Mononuclear cell (primary cell): Measurements from ENCODE around the gene CEP85L. TPM values are rescaled to one million over a fixed set of nuclear protein-coding genes. Genes with fewer than 3 reads are reported as not detected.

Experiments used
- H3K27me3 ChIP-seq: 2 replicates; pipeline ENCODE4 v1.6.0; 2011; ENCODE audit warnings: low read length, control low read depth; ENCODE audit not compliant: insufficient read depth
- H3K4me1 ChIP-seq: 2 replicates; pipeline ENCODE4 v1.5.1; 2011; ENCODE audit warnings: mild to moderate bottlenecking, low read length, control low read depth; ENCODE audit not compliant: insufficient read depth
- H3K4me3 ChIP-seq: 2 replicates; pipeline ENCODE4 v1.5.1; 2011; ENCODE audit warnings: mild to moderate bottlenecking, low read length, moderate library complexity
- H3K9me3 ChIP-seq: 2 replicates; pipeline ENCODE4 v1.5.1; 2011; ENCODE audit warnings: low read depth, mild to moderate bottlenecking, control low read depth, low read length
- total RNA-seq: library from RNA; depleted of rRNA; stranded (reverse); fragments of >200 nt; gene quantifications from one replicate; pipeline ENCODE4 v1.2.3, GENCODE V29; 2012

Gene CEP85L
- total RNA-seq, 1 donor = 75.5 TPM

DNA sequence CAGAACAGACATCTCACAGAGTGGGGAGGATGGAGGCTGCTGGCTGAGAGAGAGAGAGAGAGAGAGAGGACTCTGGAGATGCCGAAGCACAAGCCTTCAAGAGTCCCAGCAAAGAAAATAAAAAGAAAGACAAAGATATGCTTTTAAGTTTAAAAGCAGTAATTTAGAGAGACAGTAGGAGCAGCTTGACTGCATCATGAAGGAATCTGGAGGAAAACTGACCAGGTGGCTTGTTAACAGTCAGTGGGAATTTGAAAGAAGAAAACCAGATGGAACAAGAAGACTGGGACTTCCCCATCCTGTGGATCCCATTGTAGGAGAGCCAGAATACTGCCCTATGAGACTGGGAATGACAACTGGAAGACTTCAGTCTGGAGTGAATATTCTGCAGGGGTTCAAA lies 149.6 kb downstream of the CEP85L start:
- no peaks in the 10 kb centered on the region for H3K27me3 ChIP-seq
- H3K4me1 ChIP-seq = no peaks in the 10 kb centered on the region
- no peaks in the 10 kb centered on the region for H3K9me3 ChIP-seq
- H3K4me3 ChIP-seq = no peak overlapping the region

- H3K27me3 ChIP-seq = no peaks in the 10 kb centered on the region
- H3K4me1 ChIP-seq = no peaks in the 10 kb centered on the region
- H3K9me3 ChIP-seq = no peaks in the 10 kb centered on the region
Measured at GRCh38 chr6:118501099-118501498, 150.3 kb downstream of the CEP85L start.

GRCh38 chr6:118500130-118501015 lies 151.0 kb downstream of the CEP85L start:
- no peaks in the 10 kb centered on the region for H3K27me3 ChIP-seq
- H3K4me3 ChIP-seq = no peak overlapping the region
- H3K4me1 ChIP-seq = no peaks in the 10 kb centered on the region
- H3K9me3 ChIP-seq = no peaks in the 10 kb centered on the region

More at GRCh38 chr6:118501099-118501498, 150.3 kb downstream of the CEP85L start:
- H3K4me3 ChIP-seq = no peak overlapping the region

- no peaks in the 10 kb centered on the region for H3K9me3 ChIP-seq
- H3K27me3 ChIP-seq = no peaks in the 10 kb centered on the region
- no peaks in the 10 kb centered on the region for H3K4me1 ChIP-seq
- no peak overlapping the region for H3K4me3 ChIP-seq
Measured at GRCh38 chr6:118495485-118496280, 155.7 kb downstream of the CEP85L start.

DNA sequence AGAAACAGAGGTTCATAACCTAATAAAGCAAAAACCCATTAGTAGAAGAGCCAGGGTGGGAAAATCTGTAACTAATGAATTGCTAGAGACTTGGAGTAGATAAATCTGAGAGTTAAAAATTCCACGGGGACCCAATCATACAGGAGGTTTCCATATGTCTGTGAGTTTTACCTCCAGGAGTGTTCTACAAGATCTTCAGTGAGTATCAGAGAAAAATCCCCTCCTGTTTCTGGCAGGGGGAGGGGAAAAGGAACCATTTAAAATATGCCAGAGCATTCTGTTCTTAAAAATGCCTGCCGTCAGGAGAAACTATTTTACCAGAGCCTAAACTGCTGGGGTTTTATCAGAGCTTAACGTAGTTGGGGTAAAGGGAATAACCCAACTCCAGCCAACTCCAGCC lies 157.3 kb downstream of the CEP85L start:
- Histone ChIP-seq H3K9me3 (peaks cover 11% of the 10 kb centered on the region), H3K4me3 (no peak overlapping the region), H3K27me3 (no peaks in the 10 kb centered on the region), H3K4me1 (no peaks in the 10 kb centered on the region)

GRCh38 chr6:118489990-118490389 lies 161.4 kb downstream of the CEP85L start:
- no peaks in the 10 kb centered on the region for H3K4me1 ChIP-seq
- H3K4me3 ChIP-seq = no peak overlapping the region
- H3K9me3 ChIP-seq = peaks cover 18% of the 10 kb centered on the region
- H3K27me3 ChIP-seq = no peaks in the 10 kb centered on the region

- Histone ChIP-seq H3K27me3 (no peaks in the 10 kb centered on the region), H3K4me3 (no peak overlapping the region), H3K4me1 (no peaks in the 10 kb centered on the region)
Measured at GRCh38 chr6:118488631-118489030, 162.8 kb downstream of the CEP85L start.

GRCh38 chr6:118485601-118486550 lies 165.5 kb downstream of the CEP85L start:
- no peaks in the 10 kb centered on the region for H3K27me3 ChIP-seq
- H3K4me1 ChIP-seq = no peaks in the 10 kb centered on the region
- peaks cover 18% of the 10 kb centered on the region for H3K9me3 ChIP-seq
- no peak overlapping the region for H3K4me3 ChIP-seq

More at GRCh38 chr6:118488631-118489030, 162.8 kb downstream of the CEP85L start:
- peaks cover 18% of the 10 kb centered on the region for H3K9me3 ChIP-seq

DNA sequence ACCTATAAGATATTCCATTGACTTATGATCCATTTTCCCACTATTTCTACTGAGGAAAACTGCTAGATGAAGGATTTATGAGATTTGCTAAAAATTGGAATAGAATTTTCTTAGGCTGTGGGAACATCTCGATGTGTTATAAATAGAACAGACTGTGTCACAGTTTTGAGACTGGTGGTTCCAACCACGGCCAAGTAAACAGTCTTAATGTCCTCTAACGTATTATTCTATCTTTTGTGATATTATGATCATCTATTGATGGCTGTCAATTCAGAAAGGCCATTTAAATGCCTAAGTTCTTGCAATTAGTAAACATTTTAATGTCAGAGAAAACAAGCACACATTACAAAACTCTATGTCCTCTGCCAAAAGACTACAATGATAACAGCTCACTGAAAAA lies 174.8 kb downstream of the CEP85L start:
- no peak overlapping the region for H3K4me3 ChIP-seq
- H3K9me3 ChIP-seq = no peaks in the 10 kb centered on the region
- H3K27me3 ChIP-seq = no peaks in the 10 kb centered on the region
- H3K4me1 ChIP-seq = no peaks in the 10 kb centered on the region

DNA sequence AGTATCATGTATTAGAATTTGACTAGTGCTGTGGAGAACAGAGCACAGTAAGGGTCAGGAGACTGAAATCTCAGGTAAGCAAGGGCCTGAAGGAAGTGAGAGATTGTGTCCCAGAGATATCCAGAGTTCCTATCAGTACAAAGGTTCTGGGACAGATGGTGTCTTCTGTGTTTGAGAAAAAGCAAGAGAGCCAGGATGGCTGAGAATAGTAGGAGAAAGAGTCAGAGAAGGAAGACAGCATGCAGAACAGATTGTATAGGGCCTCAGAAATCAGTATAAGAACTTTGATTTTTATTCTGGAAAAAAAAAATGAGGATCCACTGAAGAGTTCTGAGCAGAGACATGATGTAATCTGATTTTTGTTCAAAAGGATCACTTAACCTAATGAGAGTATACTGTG lies 178.1 kb downstream of the CEP85L start:
- Histone ChIP-seq H3K9me3 (no peaks in the 10 kb centered on the region), H3K27me3 (no peaks in the 10 kb centered on the region), H3K4me1 (no peaks in the 10 kb centered on the region), H3K4me3 (no peak overlapping the region)

DNA sequence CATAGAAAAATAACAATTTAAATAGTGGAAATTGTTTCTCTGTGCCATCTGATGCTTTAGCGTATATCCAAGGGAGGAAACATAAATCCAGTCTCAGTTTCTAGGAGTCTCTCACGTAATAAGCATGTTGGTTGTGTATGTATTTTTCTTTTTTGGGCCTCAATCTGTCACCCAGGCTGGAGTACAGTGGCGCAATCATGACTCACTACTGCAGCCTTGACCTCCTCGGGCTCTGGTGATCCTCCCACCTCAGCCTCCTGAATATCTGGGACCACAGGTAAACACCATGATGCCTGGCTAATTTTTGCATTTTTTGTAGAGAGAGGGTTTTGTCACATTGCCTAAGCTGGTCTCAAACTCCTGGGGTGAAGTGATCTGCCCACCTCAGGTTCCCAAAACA lies 181.9 kb downstream of the CEP85L start:
- Histone ChIP-seq H3K4me3 (no peak overlapping the region), H3K4me1 (no peaks in the 10 kb centered on the region), H3K9me3 (no peaks in the 10 kb centered on the region), H3K27me3 (no peaks in the 10 kb centered on the region)

- Histone ChIP-seq H3K4me3 (no peak overlapping the region), H3K27me3 (no peaks in the 10 kb centered on the region), H3K9me3 (no peaks in the 10 kb centered on the region), H3K4me1 (no peaks in the 10 kb centered on the region)
Measured at GRCh38 chr6:118468682-118469465, 182.5 kb downstream of the CEP85L start.

- Histone ChIP-seq H3K9me3 (no peaks in the 10 kb centered on the region), H3K4me3 (no peak overlapping the region), H3K4me1 (no peaks in the 10 kb centered on the region), H3K27me3 (no peaks in the 10 kb centered on the region)
Measured at GRCh38 chr6:118467181-118467580, 184.2 kb downstream of the CEP85L start.

- Histone ChIP-seq H3K4me3 (no peak overlapping the region), H3K4me1 (no peaks in the 10 kb centered on the region), H3K9me3 (no peaks in the 10 kb centered on the region), H3K27me3 (no peaks in the 10 kb centered on the region)
Measured at GRCh38 chr6:118464620-118465019, 186.8 kb downstream of the CEP85L start.
